GM23248 (cell line): Measurements from ENCODE around the gene BTNL3. TPM values are rescaled to one million over a fixed set of nuclear protein-coding genes. Genes with fewer than 3 reads are reported as not detected.
A peak's percentile ranks its signal among the peaks of the same experiment; 100 is the strongest.

Source experiments
- DNase-seq: peaks from one replicate; pipeline ENCODE4 v3.0.0-alpha.2; 2015
- H2AFZ ChIP-seq: fragments of 200-600 bp; sonication (generic); 2 replicates; pipeline ENCODE4 v1.6.1; 2016; ENCODE audit warnings: antibody characterized with exemption
- H3F3A ChIP-seq: fragments of 200-600 bp; sonication (generic); 2 replicates; pipeline ENCODE4 v1.6.1; 2016; ENCODE audit warnings: mild to moderate bottlenecking, antibody characterized with exemption, mixed run types; ENCODE audit not compliant: insufficient read depth
- H3K27ac ChIP-seq: fragments of 200-600 bp; sonication (generic); 2 replicates; pipeline ENCODE4 v1.5.1; 2016; ENCODE audit warnings: mild to moderate bottlenecking
- H3K27me3 ChIP-seq: fragments of 200-600 bp; sonication (generic); replicated peaks from 2 replicates; pipeline ENCODE4 v1.6.1; 2016; ENCODE audit warnings: mild to moderate bottlenecking; ENCODE audit not compliant: insufficient read depth
- H3K36me3 ChIP-seq: fragments of 200-600 bp; sonication (generic); 2 replicates; pipeline ENCODE4 v1.6.1; 2016; ENCODE audit warnings: low read depth, mild to moderate bottlenecking
- H3K4me1 ChIP-seq: fragments of 200-600 bp; sonication (generic); 2 replicates; pipeline ENCODE4 v1.6.1; 2016; ENCODE audit warnings: mild to moderate bottlenecking; ENCODE audit not compliant: insufficient read depth
- H3K4me2 ChIP-seq: fragments of 200-600 bp; sonication (generic); one replicate; pipeline ENCODE4 v1.6.1; 2016; ENCODE audit warnings: mild to moderate bottlenecking; ENCODE audit not compliant: unreplicated experiment
- H3K4me3 ChIP-seq: fragments of 200-600 bp; sonication (generic); 2 replicates; pipeline ENCODE4 v1.5.1; 2016; ENCODE audit warnings: mild to moderate bottlenecking
- H3K79me2 ChIP-seq: fragments of 200-600 bp; sonication (generic); 2 replicates; pipeline ENCODE4 v1.6.1; 2016; ENCODE audit warnings: mild to moderate bottlenecking; ENCODE audit not compliant: insufficient read depth
- H3K9ac ChIP-seq: fragments of 200-600 bp; sonication (generic); 2 replicates; pipeline ENCODE4 v1.6.1; 2016; ENCODE audit warnings: mild to moderate bottlenecking
- H3K9me2 ChIP-seq: fragments of 200-600 bp; sonication (generic); 2 replicates; pipeline ENCODE4 v1.6.1; 2016; ENCODE audit warnings: mixed run types, mild to moderate bottlenecking, moderate library complexity; ENCODE audit not compliant: insufficient read depth
- H3K9me3 ChIP-seq: fragments of 200-600 bp; sonication (generic); one replicate; pipeline ENCODE4 v1.6.1; 2017; ENCODE audit warnings: low read depth
- H4K20me1 ChIP-seq: fragments of 200-600 bp; sonication (generic); 2 replicates; pipeline ENCODE4 v1.6.0; 2016; ENCODE audit not compliant: insufficient read depth
- EZH2 ChIP-seq: fragments of 200-600 bp; sonication (generic); IDR thresholded peaks from 2 replicates; pipeline ENCODE4 v1.6.1; 2018; ENCODE audit warnings: antibody characterized with exemption, mild to moderate bottlenecking; ENCODE audit not compliant: insufficient read depth, poor library complexity, severe bottlenecking
- EZH2phosphoT487 ChIP-seq: fragments of 200-600 bp; sonication (generic); IDR thresholded peaks from 2 replicates; pipeline ENCODE4 v1.6.1; 2018; ENCODE audit warnings: antibody characterized with exemption, moderate library complexity, mild to moderate bottlenecking, low read depth; ENCODE audit not compliant: insufficient read depth
- WGBS, 2 experiments: methylation state at CpG; one replicate each; pipeline ENCODE4 v1.1.6; 2015 to 2017; ENCODE audit warnings: low lambda C conversion rate in 2 of 2, low coverage in 1 of 2; ENCODE audit errors: missing lambda C conversion rate in 2 of 2; 5-methylcytosine and 5-hydroxymethylcytosine counted together
- in situ Hi-C: fragments of 300-500 bp; cut with MboI; formaldehyde crosslinking; loops from 2 replicates; pipeline ENCODE4 v1.15.0; 2020
- polyA plus RNA-seq: library from polyadenylated mRNA; unstranded; fragments of >200 nt; fragmentation: Nextera tagmentation; extraction: Ambion mirVana; gene quantifications from 2 replicates; pipeline ENCODE4 v1.2.1, GENCODE V29; 2016
- total RNA-seq: library from RNA; depleted of rRNA; stranded (reverse); fragments of >200 nt; shearing (Covaris generic); gene quantifications from 2 replicates; pipeline ENCODE4 v1.2.3, GENCODE V29; 2014

Gene BTNL3
- total and polyA plus RNA-seq, 2 experiments from 2014 or later: not detected

GRCh38 chr5:181042722-181043121 lies 54.1 kb downstream of the BTNL3 start:
- TF ChIP-seq EZH2 (no peak), EZH2phosphoT487 (no peak)
- Histone ChIP-seq H3K9ac (no peak overlapping the region), H3K27me3 (peaks cover 28% of the 10 kb centered on the region), H3F3A (no peaks in the 10 kb centered on the region), H3K36me3 (no peaks in the 10 kb centered on the region), H3K79me2 (no peaks in the 10 kb centered on the region), H3K9me3 (no peaks in the 10 kb centered on the region), H2AFZ (no peak overlapping the region), H3K27ac (no peak overlapping the region), H3K9me2 (no peaks in the 10 kb centered on the region), H4K20me1 (no peaks in the 10 kb centered on the region), H3K4me2 (no peak overlapping the region), H3K4me3 (no peak overlapping the region), H3K4me1 (no peaks in the 10 kb centered on the region)
- in situ Hi-C loops: loop anchor here (25.0 kb wide), 3 partner anchors 105 to 905 kb away; no protein-coding TSS in a partner anchor
- 43 to 46% methylated on average over 11 of the region's 11 CpGs for WGBS, 2 experiments
- no peak for DNase-seq

GRCh38 chr5:181043285-181044092 lies 54.8 kb downstream of the BTNL3 start:
- no peak overlapping the region for H2AFZ ChIP-seq
- DNase-seq: no peak
- 43 to 48% methylated on average over 12 of the region's 12 CpGs for WGBS, 2 experiments
- H3K27me3 ChIP-seq: peaks cover 27% of the 10 kb centered on the region
- no peak overlapping the region for H3K9ac ChIP-seq
- H3K4me1 ChIP-seq: no peaks in the 10 kb centered on the region
- H3K4me3 ChIP-seq: no peak overlapping the region
- no peaks in the 10 kb centered on the region for H3K9me3 ChIP-seq
- no peaks in the 10 kb centered on the region for H3K79me2 ChIP-seq
- H3K9me2 ChIP-seq: no peaks in the 10 kb centered on the region
- H3K36me3 ChIP-seq: no peaks in the 10 kb centered on the region
- H3K27ac ChIP-seq: no peak overlapping the region
- H4K20me1 ChIP-seq: no peaks in the 10 kb centered on the region
- TF ChIP-seq EZH2phosphoT487 (no peak), EZH2 (no peak)
- in situ Hi-C loops: loop anchor here (25.0 kb wide), 3 partner anchors 106 to 906 kb away; no protein-coding TSS in a partner anchor
- H3F3A ChIP-seq: no peaks in the 10 kb centered on the region
- no peak overlapping the region for H3K4me2 ChIP-seq

GRCh38 chr5:181044093-181044599 lies 55.5 kb downstream of the BTNL3 start:
- H3K9ac ChIP-seq: no peak overlapping the region
- H3K4me2 ChIP-seq: no peak overlapping the region
- no peaks in the 10 kb centered on the region for H3K4me1 ChIP-seq
- H3K27ac ChIP-seq: no peak overlapping the region
- H3K9me2 ChIP-seq: no peaks in the 10 kb centered on the region
- WGBS, 2 experiments: 41 to 55% methylated on average over 10 of the region's 10 CpGs
- H2AFZ ChIP-seq: no peak overlapping the region
- in situ Hi-C loops: loop anchor here (25.0 kb wide), 3 partner anchors 107 to 907 kb away; no protein-coding TSS in a partner anchor
- no peaks in the 10 kb centered on the region for H3K9me3 ChIP-seq
- H3K79me2 ChIP-seq: no peaks in the 10 kb centered on the region
- H4K20me1 ChIP-seq: no peaks in the 10 kb centered on the region
- TF ChIP-seq EZH2: no peak
- no peak for TF ChIP-seq EZH2phosphoT487
- H3K27me3 ChIP-seq: peaks cover 24% of the 10 kb centered on the region
- no peak overlapping the region for H3K4me3 ChIP-seq
- H3F3A ChIP-seq: no peaks in the 10 kb centered on the region
- no peaks in the 10 kb centered on the region for H3K36me3 ChIP-seq
- DNase-seq: no peak

- TF ChIP-seq EZH2: no peak
- no peak for TF ChIP-seq EZH2phosphoT487
- H3K4me2 ChIP-seq: no peak overlapping the region
- H3K79me2 ChIP-seq: no peaks in the 10 kb centered on the region
- H3F3A ChIP-seq: no peaks in the 10 kb centered on the region
- WGBS, 2 experiments: 53 to 54% methylated on average over 11 of the region's 11 CpGs
- in situ Hi-C loops: loop anchor here (25.0 kb wide), 3 partner anchors 107 to 907 kb away; no protein-coding TSS in a partner anchor
- no peak overlapping the region for H3K9ac ChIP-seq
- no peaks in the 10 kb centered on the region for H3K36me3 ChIP-seq
- no peak overlapping the region for H3K27ac ChIP-seq
- no peaks in the 10 kb centered on the region for H4K20me1 ChIP-seq
- peak; percentile 29 for DNase-seq
- H3K9me2 ChIP-seq: no peaks in the 10 kb centered on the region
- H2AFZ ChIP-seq: no peak overlapping the region
- peaks cover 28% of the 10 kb centered on the region for H3K27me3 ChIP-seq
- H3K4me3 ChIP-seq: no peak overlapping the region
- H3K9me3 ChIP-seq: no peaks in the 10 kb centered on the region
- H3K4me1 ChIP-seq: no peaks in the 10 kb centered on the region
These were observed 56.1 kb downstream of the BTNL3 start for GRCh38 chr5:181044662-181045305.
